ENCODE results near the gene MEGF11.
"Not testable (repeated sequence)": the region's sequence is repeated elsewhere in the genome, so short reads cannot be mapped to it uniquely, and the experiment has no call there.

Gene MEGF11

DNA sequence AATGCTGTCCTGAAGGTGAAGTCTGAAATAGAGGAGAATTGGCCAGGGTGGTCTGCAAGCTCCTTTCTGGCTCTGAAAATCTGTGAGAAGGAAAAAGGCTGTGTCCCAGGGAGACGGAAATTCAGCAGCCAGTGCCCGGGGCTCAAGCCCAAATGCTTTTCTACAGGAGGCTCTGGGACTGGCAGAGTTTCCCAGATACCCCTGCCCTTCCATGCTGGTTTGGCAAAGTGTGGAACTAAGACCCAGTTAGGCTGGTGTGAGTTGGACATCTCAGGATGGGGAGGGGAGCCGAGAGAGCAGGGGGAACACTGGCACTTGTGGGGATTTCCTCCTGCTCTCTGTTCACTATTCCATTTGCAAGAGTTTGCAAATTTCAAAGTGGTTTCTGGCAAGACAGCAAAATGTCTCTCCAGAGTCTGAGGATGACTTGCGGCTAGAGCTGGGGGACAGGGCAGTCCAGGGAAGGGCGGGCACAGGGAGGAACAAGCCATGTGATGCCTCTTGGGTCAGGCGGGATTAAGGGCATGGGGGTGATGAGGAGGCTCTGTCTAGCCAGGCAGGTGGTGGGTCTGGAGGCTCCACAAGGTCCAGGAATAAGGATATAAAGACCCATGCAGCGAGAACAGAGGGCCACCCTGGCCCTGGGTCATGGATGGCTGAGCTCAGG lies 231.9 kb downstream of the MEGF11 start:
- no peak for DNase-seq

DNA sequence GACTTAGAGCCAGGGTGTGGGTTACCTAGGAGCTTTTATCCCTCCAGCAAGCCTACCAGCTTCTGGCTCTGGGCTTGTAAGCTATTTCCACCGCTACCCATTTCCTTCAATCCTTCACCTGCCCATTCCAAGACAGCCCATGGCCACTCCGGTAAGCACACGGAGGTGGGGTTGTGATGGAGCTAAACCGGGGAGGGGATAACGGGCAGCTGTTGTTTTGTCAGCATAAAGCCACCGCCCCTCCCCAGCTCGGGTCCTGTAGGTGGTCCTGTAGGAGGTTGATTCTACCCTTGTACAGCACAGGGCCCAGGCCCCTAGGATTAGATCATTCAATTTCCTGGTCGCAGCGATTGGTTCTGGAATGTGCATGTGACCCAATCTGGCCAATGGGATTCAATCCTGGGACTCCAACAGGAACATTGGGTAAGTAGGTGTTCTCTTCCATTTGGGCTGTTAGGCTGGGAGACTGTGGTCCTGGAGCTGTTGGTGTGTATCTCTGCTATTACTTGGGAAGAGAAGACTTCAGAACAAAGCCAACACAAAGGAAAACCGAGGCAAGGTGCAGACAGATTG lies 233.6 kb downstream of the MEGF11 start:
- DNase-seq: no peak

DNA sequence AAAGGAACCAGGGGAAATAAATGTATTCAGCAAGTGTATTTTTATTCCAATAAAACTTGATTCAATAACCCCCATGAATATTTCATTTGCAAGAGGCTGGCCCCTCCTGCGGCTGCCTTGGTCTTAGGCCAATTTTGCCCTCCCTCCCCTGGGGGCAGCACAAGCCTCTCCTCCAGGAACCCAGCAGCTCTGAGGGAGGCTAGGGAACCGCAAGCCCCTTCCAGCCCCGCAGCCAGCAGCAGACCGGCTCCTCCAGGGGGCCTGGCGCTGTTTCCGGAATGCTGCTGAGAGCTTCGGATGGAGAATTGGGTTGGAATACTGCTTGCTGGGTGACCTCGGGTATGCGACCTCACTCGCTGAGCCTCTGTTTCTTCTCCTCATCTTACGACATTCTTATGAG lies 234.2 kb downstream of the MEGF11 start:
- DNase-seq: no peak

DNA sequence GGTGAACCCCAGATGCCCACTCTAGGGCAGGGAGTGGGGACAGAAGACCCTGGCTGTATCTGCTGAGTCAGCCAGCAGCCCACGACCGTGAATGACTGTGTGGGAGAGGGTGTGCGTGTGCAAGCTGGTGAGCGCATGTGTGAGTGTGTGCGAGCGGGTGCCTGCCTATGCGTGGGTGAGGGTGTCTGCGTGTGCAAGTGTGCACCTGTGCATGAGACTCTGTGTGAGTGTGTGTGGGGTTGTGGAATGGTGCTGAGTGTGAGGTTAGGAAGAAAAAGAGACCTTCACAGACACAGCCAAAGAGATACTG lies 235.1 kb downstream of the MEGF11 start:
- DNase-seq: no peak

DNA sequence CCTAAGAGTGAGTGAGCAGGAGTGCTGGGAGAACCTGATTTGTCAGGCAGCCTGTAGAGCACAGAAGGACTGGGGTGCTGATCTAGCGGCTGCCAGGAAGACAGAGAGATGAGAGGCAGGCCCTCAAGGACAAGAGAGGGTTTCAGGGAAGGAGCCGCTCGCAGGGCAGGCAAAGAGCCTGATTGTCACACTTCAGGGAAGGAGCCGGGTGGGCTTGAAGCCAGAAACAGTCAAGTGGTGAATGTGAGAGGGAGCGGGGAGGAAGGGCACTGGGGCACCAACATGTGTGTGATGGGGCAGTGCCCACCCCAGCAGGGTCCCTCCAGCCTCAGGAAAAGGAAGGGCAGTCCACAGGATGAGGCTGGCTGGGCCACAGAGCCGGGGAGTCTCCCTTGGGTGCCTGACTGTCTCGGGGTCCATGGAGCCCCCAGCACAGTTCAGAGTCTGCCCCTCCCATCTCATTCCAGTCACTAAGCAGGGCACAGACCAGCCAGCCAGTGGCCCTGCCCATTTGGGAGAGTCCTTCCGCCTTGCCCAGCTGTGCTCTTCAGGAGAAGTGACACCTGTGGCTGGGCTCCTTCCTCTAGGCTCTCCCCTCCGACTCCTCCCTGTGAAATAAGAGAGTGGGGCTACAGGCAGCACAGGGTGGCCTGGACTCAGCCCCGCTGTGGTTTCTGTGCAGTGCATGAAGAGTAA lies 235.6 kb downstream of the MEGF11 start:
- DNase-seq: no peak

DNA sequence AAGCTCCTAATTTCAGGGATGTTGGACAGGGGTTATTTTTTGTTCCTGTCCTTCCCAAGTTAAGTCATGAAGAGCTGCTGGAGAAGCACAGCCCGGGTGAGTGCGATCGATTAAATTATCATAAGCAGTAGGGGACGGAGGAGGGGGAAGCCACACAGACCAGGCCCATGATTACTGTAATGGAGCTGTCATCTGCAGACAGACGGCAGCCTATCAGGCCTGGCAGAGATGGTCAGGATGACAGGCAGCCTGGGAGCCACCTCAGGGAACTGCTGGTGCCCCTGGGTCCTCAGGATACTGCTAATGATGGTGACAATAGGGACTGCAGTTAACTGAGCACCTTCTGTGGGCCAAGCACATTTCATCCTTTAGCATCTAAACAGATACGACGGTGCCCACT lies 236.6 kb downstream of the MEGF11 start:
- DNase-seq: no peak

DNA sequence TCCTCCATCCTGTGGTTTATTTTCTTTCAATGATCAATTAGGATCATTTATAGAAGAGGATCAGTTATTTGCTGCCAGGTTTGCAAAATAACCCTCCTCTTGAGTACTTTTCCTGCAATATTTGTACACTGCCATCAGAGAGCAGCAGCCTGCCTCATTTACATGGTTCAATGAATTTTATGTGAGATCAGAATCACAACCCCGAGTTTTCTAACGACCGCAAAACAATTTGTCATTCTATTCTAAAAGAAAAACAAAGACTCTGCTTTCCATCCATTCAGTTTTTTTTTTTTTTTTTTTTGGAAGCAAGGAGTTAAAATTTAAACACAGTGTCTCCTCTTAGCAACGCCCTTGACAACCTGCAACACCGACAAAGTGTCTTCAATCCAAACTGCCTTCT lies 237.4 kb downstream of the MEGF11 start:
- DNase-seq: no peak

DNA sequence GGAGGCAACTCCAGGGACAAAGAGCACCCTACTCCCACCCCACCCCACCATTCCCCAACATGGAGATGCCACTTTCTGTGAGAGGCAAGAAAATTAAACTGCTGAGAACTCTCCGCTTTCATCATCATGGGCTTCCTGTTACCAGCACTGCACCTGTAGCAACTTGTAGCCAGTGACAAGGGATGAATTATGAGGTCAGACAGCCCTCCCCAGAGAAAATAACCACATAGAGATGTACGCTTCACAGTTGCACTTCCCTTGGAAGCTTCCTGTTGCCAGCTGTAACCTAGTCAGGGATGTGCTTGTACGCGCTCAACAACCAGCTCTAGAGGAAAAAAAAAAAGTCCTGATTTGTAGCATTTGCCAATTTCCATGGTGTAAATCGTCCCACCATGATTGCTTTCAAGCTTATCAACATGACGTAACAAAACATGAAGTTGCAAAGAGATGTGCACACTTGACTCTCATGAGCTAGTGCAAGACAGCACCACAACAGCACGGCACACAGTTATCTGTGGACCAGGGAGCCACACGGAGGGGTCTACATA lies 238.8 kb downstream of the MEGF11 start:
- no peak for DNase-seq

DNA sequence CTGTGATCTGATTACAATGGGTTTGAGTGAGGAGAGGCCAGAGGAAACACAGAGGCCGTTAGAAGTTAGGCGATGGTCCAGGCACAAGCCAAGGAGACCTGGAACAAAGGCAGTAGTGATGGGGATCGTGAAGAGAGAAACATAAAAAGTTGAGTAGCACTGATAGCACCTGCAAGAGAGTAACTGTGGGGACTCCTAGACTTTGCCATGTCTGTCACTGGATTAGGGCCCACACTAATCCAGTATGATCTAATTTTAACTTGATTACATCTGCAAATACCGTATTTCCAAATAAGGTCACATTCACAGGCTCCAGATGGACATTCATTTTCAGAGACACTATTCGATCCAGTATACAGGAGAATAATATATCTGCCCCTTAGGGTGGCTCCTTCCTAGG lies 239.5 kb downstream of the MEGF11 start:
- no peak for DNase-seq

DNA sequence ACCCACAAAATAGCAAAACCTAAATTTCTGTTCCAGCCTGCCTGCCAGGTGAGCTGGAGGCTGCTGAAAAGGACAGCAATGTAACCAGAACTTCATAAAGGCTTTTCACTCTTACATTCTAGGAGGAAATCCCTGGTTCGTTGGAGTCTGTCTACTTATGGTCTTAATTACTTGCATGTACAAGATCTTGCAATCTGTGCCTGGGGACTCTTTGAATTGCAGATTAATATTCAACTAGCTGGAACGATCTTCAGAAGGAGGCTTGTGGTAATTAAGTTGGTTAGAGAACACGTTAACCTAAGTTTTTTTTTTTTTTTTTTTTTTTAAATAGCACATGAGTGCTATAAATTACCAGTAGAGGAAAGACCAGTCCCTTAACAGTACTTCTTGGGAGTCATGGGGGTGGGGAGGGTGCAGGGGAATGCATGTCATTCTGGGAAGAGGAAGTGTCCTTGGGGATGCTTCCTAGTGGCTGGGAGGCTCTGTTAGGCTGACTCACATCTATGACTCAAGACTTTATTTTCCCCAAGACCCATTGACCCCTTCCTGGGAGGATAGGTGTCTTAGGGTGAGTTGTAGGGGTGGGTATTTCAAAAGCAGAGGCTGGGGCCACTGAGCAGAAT lies 244.5 kb downstream of the MEGF11 start:
- DNase-seq: no peak

DNA sequence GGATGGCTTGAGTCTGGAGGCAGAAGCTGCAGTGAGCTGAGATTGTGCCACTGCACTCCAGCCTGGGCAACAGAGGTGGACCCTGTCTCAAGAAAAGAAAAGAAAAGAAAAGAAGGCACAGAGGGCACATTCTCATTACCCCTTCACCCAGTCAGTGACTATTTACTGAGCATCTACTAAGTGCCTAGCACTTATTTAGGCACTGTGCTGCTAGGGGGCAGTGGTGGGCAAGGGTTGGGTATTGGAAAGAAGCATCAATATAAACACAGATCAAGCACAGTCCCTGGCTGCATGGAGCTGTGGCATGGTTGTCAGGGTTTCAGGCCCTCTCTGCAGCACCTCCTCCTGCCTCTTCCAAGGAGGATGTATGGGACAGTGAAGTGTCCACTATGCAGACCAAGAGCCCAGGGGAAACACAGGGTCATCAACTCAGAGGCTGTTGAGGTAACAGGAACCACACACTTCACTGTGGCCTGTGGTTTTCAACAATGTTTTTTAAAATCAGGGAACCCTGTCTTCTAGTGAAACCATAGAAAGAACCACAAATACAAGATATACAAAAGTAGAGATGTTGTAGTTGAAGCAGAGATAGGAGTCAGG lies 245.8 kb downstream of the MEGF11 start:
- DNase-seq: no peak

DNA sequence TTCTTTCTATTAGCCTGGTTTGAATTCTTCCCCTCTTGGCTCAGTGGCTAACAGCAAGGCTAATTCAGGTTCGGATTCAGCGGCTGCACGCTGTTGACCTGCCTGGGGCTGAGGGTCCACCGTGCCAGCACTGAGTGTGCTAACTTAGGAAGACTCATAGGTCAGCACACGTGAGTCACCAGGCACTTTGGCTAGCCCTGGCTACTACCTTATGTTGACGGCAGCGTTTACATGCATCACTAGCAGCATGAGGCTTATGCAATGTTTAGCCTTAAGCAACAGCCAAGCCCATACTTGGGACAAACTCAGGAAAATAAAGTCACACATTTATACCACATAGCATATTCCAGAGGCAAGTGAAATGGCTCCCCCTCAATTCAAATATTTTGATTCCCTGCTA lies 246.6 kb downstream of the MEGF11 start:
- DNase-seq: no peak

DNA sequence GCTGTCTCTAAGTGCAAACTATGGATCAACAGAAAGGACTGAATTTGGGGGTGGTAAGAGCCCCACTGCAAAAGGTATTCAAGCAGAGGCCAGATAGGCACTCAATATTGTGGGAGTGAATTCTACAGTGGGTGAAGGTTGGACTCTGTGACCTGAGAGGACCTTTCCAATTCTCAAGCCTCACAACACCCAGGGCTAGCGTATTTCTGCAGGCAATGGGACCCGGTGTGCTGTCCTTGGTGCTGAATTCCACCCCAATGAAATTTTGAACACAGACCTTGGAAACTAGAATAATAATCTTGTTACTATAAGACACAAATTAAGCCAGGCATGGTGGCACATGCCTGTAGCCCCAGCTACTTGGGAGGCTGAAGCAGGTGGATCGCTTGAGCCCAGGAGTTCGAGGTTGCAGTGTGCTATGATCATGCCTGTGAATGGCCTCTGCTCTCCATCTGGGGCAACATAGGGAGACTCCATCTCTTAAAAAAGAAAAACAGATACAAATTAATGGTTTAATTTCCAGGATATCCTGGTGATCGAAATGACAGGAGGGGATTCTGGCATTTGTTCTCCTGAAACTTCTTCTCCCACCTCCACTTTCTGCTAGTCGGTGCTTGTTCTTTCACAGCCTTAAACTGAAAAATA lies 248.8 kb downstream of the MEGF11 start:
- no peak for DNase-seq

DNA sequence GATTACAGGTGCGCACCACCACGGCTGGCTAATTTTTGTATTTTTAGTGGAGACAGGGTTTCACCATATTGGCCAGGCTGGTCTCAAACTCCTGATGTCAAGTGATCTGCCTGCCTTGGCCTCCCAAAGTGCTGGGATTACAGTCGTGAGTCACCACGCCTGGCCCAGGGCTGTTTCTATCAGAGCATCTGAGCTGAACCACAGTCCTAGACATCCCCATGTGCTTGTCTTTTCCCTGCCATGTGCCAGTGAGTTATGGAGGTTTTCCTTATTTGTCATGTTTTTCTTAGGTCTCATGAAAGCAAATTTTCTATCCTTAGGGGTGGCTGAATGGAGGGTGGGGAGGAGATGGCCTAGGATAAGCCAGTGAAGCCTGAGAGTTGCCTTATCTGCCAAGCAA lies 250.4 kb downstream of the MEGF11 start:
- DNase-seq: not testable (repeated sequence)

DNA sequence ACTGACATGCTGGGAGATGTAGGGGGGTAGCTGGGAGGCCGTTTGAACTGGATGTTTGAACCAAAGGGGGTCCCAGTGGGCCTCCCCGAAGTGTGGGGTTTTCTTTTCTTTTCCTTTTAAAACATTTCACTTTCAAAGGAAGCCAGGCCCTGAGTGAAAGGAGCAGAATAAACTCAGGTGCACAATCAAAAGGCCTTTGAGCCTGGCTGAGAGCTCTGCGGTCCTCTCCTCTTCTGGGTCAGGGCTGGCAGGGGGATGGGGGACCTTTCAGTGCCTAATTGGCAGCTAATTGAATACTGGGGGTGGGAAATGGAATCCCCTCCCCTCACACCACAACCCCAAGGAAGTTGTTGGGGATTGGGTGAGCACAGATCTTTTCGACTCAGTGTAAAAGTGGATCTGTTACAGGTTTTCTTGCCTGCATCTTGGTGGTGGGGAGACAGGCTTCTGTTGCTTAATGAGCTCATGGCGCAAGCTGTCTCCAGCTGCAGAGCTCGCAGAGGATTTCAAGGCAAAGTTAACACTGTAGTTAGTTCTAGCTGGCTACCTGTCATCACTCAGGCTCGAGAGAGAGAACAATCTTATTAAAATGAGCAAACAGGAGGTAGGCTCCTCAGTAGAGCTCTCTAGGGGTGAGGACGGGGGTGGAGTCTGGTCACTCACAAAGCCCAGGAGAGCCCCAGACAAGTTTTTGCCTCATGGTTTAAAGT lies 251.7 kb downstream of the MEGF11 start:
- no peak for DNase-seq

DNA sequence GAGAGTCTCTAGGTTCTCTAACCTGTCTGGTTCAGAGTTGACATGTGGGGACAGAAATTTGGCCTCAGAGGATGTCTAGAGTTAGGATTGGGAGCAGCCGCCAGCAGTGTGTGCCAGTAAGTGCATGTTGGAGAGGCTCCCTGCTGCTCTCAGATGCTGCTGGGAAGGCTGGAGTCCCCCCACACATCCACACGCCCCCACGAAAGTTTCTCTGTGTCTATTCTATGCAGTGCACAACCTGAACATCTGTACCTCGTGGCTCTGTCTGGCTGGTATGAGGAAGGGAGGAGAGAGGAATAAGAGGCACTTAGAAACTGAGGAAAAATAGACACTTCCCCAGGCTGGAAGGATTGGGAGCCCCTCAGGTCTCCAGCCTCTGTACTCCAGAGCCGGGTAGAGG lies 252.5 kb downstream of the MEGF11 start:
- no peak for DNase-seq

DNA sequence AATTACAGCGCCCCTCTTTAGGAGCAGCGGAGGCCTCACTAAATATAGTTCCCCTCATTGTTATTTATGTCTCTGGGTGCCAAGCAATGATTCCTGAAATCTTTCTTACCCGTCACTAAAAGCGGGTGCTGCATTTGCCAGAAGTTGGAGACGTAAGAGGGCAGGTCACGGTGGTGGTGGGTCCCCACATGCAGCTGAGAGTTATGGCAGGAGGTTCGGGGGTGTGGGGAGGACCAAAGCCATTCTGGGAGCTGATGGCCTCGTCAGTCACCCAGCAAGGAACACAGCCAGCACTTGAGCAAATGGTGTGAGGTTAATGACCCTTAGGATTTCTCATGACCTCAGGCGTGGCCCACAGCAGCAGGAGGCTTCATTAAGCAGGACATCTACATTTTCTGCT lies 255.1 kb downstream of the MEGF11 start:
- no peak for DNase-seq

DNA sequence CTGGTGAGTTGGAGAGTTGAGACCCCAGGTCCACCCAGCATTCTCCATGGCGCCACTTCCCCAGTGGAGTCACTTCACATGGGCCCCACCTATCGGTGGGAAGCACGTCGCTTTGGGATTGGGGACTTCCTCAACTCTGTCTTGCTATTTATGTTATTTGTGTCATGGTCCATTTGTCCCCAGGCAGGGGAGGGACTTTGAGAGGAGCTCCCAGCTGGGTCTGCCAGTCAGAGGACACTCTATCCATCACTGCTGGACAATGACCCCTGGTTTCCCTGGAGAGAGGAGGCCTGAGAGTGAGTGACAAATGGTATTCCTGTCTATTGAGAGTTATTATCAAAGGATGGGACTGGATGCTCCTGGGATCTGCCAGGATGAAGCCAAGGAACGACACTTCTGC lies 256.6 kb downstream of the MEGF11 start:
- DNase-seq: no peak

DNA sequence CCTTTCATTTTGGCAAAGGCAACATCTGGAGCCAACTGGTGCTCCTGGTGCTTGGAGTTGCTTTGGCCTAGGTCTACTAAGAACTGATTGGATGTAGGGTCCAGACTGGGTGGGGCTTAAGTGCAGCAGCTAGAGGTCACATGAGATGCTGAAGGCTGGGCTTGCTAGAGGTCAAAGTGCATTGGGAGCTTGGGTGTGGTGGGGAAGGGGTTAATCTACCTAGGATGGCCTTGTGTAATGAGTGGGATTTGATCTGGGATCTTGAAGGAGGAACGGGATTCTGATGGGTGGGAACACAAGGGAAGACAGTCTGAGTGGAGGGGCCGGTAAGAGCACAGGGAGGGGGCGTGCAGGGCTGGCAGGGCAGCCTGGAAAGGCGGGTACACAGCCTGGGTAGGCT lies 258.7 kb downstream of the MEGF11 start:
- no peak for DNase-seq

DNA sequence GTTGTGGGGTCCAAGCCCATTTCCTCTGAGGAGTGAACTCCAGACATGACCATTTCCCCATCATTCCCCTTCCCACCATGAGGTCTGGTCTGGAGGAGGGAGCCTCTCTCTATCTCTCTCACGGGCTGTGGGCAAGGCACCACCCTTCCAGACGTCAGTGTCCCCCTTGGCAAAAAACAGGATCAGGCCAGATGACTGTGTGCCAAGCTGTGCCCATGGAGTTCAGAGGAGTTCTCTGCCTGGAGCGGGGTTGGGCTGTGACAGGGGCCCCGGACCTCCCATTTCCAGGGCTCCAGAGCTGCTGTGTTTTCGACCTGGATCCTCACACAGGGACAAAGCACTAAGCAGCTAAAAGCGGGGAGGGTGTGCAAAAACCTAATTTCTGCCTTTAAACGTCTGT lies 259.8 kb downstream of the MEGF11 start:
- no peak for DNase-seq

DNA sequence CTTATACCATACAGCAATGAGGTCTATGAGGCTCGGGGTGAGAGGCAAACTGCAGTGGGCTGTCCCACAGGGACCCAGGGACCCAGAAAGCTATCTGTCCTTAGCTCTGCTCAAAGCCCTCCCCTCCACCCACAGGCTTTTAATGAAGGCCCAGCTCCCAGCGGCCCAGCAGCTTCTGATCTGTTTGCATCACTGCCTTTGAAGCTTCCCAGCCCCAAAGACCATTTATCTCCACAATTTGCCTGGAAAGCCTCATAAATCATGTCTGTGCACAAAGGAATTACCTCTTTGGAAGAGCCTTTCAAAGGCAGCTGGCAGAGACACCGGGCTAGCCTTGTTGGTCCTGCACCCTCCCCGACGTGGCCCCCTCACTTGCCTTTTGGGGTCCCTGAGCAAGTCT lies 260.3 kb downstream of the MEGF11 start:
- DNase-seq: no peak

DNA sequence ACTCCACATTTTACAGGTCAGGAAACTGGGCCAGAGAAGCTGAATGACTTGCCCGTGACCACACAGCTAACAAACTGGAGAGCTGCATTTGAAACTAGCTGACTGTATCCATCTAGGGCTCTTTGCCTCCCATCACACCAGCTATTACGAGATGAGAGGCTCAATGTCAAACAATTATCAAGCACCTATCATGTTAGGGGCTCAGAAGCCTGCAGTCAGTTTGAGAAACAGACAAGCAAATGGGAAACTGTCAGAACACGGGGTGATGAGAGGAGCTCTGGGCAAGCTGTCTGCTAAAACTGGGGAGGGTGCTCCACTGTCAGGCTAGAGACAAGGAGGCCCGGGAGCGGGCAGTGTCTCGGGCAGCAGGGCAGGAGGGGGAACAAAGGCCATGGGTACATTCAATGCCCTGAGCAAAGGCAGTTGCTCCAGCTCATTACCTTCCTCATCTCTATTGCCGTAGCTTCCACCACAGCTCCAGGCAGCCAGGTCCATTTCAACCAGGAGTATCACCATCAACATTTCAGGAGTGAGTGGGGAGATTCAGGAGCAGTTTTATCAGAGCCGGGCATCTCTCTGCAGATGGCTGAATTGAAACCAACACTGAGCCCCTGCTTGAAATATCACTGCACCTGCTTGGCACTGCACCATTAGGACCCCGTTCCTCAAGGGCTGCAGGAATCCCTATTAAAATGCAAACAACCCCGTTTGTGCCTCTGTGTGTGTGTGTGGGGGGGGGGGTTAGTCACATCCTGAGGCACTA lies 261.6 kb downstream of the MEGF11 start:
- no peak for DNase-seq

Data from CD4-positive, alpha-beta T cell treated with Interleukin-4 for 1 hour (primary cell).